NOMO-1 (cell line): ENCODE results near the gene IRF6.
A peak's percentile ranks its signal among the peaks of the same experiment; 100 is the strongest.

Experiments
- DNase-seq, 2 experiments: peaks; one replicate each; lab custom pipeline; 2025; ENCODE audit not compliant: unreplicated experiment in 2 of 2; lab: John Stamatoyannopoulos, UW

IRF6 gene

DNA sequence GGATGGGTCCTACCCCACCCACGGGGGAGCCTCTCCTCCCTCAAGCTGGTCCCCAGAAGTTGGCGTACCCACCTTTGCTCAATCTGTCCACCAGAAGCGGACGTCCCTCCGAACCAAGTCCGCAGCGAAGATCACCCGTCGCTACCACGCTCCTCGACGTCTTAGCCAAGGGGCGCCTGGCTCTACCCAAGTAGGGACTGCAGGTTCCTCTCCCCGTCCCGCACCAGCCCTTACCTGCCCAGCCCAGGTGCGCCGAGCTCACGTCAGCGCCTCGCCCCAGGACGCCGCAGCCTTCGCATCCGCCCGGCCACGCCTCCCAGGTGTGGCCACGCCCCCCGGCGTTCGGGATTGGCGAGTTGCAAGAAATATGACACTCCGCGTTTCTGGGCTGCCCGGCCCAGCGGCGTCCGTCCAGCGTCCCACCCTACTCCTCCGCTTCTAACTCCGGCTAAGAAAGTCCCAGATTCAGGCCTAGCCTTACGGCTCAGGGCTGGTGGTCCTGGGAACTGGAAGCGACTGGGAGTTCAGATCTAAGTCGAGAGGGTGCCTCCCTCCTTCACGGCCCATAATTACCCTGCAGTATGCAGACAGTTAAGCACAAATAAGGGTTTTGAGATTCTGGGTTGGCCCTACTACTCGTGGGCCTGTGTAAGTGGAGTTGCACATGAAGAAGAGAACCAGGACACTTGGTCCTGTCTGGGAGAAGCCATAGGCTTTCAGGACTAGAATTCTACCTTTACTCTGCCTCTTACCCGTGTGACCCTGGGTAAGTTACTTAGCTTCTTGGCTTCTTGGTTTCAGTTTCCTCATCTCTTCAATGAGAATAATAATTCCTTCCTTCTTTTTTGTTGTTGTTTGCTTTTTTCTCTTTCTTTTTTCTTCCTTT lies at the start of gene IRF6:
TSS of gene IRF6 (minus strand) at position 268 of the 886 bp plus-strand sequence. CDS start 4,729 bp downstream, outside the sequence.
- peak; percentile 58 to 73 for DNase-seq

DNA sequence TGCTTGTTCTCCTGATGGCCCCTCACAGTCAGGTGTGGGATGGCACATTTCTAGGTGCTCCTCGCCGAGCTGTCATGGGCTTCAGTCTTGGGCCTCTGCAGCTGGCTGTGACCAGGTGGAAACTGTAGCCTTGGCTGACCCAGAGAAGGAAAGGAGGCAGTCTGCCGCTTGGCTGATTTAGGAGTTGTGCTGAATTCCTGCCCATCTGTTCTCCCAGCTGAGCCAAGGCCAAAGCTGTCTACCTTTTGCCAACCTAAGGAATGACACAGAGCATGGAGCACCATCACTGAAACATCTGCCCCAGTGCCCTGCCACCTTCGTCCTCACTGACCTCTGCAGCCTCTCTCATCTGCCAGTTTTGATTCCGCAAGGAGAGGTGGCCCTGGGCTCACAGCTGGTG lies 49.7 kb upstream of the IRF6 start:
- no peak for DNase-seq

DNA sequence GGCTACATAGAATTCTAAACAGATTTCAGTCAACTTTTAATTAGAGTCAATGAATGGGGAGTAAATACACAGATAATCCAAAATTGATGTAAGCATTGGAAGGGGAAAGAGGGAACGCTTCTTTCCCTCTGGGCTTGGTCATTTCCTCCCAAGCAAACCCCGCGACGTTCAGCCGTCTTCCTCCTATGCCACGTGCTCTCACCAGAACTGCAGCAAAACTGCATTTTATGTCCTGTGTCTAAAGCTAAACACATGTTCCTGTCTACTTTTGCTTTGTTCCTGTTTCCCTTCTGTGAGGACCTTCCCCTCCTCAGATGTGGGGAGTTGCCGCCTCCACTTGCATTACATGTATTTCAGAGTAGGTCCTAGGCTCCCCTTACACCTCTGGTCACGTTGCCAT lies 49.1 kb upstream of the IRF6 start:
- no peak for DNase-seq

DNA sequence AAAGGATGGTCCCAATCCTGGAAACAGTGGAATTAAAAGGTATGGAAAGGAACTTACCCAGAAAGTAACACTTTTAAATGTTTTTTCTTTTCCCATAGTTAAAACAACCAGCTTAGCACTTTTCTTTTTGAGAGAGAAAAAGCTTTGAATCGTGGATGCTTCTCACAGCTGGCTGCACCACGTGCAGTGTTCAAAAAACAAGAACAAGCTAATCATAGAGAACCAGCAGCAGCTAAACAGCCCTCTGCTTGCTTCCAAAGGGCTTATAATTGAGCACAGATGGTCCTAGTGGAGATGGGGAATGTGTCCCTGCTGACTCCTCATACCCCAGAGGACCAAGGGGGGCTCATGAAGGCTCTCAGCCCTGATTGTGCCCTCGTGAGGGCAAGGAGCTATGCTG lies 48.3 kb upstream of the IRF6 start:
- no peak for DNase-seq

DNA sequence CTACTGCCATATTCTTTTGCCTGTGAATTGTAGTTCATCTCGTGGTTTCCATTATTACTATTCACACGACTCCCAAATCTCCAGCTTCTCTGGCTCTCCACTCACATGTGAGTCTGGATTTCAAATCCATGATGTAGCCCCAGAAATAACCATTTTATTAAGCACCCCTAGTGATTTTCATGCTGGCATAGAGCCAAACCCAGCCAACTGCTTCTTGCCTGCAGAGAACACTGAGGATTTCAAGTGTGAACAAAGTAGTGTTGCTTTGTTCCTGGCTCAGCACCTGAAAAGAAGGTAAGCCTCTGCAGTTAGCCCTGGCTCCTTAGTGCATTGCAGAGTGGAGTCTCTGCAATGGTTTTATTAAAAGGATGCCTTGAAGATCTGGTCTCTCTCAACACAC lies 47.7 kb upstream of the IRF6 start:
- DNase-seq, result no peak

DNA sequence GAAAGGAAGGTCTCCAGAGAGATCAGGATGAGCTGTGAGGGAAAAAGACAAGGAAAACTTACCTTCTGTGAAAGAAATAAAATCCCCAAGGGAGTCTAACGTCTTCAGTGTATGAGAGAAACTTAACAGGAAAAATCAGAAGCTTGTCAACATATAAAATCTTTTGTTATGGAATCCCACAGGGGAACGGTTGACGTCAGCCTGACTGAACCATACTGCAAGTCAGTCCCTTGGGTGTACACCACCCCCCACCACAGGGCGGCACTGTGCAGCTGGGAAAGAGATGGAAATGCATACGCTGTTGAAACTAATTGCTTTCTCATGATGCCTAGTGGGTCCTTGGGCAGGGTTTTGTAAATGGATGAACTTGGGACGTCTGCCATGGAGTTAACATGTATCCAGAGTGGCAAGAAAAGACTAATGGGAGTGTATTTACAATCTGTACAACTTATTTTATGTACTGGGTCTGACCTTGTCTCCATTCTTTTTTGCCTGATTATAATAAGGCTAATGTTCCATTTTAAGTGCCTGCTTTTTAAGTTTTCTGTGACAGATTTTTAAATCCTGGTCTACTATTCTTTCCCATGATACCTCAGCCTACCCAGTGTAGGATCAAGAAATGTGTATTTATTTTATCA lies 44.5 kb upstream of the IRF6 start:
- no peak for DNase-seq

DNA sequence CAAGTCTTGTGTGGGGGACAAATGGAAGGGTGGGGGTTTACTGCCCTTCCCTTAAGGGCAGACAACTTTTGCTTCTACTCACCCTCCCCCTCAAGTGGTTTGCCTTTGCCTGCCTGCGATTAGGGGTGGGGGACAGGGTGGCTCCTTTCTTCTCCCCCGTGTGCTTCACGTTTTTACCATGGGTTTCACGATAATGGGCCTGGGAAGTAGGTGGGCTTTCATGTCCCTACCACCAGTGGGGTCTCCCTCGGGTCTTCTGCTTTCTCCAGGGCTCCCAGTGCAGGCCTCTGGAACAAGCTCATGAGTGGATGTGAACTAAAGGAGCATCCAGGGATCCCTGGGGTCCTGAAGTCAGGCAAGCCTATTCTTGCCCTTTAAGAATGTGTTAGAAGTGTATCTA lies 43.4 kb upstream of the IRF6 start:
- no peak for DNase-seq

DNA sequence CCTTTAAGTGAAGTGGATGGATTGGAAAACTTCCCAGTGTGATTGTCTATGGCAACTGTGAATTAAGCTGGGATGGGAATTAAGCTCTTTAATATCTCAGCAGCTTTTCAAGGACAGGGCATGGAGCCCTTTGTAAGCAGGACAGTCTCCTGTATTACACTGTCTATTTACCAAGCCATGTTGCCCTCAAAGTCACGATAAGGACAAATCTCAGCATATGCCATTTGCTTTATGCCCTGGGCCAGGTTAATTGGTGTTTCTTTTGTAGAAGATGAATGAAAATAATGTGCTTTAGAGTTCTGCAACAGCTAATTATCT lies 39.4 kb upstream of the IRF6 start:
- no peak for DNase-seq

DNA sequence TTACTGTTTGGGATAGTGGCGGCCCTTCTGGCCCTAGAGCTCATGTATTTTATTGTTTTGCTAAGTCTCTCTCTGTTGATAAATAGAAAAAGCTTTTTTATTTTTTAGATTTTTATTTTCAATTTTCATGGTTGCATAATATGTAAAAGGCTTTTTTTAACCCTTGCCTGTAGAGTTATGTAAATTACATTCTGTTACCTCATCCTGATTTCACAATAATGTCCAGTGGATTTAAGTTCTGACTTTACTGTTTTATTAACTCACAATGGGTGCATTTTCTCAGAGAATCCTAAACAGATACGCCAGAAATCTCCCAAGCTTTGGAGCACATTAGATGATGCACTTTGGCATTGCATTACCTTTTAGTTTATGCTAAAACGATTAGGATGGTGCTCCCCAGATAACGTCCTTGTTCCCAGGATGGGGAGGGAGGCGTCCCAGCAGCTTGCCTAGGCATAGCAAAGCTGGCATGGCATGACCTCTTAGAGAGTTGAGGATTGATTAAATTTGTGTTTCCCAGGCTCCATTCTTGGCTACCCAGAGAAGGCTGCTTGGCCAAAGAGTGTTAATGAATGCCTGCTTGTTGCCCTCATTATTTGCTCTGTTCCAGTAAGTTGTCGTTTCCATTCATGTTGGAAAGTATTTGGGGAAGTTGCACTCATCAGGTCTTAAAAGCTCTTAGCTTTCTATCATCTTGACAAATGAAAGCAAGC lies 38.9 kb upstream of the IRF6 start:
- DNase-seq, result no peak

DNA sequence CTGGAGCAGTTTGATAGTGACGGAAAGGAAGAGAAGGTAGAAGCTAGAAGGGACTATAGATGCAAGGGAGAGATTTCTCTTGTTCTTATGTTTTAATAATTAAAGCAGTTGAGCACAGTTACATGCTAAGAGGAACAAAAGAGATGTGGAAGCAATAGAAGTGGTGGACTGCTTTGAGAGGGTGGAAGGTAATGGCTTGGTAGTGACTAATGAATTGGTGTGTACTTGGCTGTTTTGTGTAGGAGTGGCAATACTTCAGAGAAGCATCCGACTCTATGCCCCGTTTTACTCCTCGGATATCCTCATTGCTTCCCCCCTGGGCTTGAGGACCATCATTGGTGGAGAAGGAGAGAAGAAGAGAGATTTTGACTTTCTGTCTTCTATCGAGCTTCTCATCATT lies 34.7 kb upstream of the IRF6 start:
- DNase-seq, result no peak

DNA sequence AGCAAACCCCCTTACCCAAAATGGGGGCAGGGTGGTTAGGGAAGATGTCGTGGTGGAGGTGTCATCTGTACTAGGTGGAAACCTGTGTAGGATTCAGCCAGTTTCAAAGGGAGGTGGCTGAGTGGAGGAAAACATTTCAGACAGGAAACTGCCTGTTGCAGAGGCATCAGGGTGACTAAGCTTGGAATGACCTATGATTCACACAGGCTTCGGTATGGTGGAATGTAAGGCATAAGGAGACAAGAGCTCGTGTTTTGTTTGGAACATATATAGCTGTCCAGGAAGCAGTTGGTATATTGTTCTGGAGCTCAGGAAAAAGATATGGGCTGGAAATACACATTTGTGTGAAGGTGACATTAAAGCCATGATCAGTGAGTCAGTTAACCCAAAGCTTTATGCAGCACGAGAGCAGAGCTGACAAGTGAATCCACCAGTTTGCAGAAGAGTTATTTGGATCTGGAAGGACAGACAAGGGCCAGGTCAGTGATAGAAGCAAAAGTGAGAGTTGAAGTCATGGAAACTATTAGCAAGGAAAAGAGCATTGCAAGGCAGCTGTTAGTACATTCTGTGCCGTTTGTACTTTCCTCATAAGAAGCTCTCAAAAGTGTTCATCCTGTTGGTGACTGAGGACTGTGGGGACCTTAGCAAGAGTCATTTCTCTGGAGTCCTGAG lies 34.1 kb upstream of the IRF6 start:
- no peak for DNase-seq

DNA sequence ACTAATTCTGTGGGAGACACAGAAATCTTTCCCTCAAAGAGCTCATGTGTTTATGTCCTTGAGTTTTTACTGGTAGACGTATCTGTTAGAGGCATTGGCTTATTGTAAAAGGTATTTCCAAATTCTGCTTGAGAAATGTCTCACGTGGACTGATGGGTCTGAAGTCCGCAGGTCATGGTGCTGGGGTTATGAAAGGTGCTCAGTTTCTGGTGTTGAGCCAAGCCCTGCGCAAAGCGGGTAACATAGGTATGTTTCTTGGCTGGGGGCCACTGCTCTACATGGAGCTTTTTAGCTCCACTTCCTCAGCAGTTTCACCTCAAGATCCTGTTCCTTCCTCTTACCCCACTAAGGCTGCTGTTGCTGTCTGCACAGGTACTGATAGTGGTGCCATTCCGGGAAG lies 32.6 kb upstream of the IRF6 start:
- DNase-seq, result no peak

DNA sequence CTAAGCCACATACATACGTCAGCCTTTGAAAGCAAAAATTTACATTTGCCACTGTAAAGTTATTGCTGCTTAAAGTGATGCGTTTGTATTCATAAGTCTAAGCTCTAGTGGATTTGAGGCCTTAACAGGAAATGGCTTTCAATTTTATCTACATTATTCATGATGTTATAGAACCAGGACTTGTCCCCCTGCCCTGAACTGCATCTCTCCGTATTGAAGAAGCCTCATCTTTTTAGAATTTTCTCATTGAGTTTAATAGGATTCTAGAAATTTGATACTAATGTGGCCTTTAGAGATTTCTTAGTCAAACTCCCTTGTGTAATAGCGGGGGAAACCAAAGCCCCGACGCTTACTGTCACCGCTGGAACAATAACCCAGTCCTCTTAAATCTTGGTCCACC lies 31.7 kb upstream of the IRF6 start:
- no peak for DNase-seq

DNA sequence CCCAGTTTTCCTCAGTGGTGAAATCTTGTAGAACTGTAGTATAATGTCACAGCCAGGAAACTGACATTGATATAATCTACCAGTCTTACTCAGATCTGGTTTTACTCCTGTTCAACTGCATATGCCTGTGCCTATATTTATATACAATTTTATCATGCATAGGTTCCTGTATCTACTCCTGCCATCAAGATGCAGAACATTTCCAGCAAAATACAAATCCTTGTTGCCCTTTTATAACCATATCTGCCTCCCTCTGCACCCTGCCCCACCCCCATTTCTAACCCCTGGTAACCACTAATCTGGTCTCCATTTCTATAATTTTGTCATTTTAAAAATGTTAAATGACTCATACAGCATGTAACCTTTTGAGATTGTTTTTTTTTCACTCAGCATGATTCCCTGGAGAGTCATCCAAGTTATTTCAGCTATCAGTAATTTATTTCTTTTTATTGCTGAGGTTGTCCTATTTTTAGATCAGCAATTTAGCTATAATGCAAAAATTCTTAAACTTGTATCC lies 29.9 kb upstream of the IRF6 start:
- DNase-seq, result no peak

DNA sequence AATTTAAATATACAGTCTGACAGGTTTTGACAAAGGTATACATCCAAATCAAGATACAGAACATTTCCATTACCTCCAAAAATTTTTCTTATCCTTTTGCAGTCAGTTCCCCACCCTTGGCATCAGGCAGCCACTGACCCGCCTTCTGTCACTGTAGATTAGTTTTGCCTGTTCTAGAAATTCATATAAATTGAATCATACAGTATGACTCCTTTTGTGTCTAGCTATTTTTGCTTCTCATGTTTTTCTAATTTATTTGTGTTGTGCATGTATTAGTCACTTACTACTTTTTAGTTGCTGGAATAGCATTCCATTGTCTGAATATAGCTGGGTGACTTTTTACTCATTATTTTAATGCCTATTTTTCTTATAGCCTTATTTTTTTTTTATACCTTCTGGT lies 25.7 kb upstream of the IRF6 start:
- DNase-seq, result no peak

DNA sequence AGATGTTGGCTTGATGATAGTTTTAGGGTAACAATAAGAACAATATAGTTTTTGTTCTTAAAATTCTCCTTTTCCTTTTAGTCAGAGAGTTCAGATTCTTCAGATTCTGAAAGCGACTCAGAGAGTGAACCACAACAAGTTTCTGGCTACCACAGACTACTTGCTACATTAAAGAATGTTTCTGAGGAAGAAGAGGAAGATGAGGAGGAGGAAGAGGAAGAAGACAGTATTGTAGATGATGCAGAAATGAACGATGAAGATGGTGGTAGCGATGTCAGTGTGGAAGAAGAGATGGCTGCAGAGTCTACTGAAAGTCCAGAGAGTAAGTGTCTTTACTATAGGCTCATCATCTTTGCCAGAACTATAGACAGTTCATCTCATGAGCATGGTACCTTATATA lies 24.8 kb upstream of the IRF6 start:
- DNase-seq, result no peak

DNA sequence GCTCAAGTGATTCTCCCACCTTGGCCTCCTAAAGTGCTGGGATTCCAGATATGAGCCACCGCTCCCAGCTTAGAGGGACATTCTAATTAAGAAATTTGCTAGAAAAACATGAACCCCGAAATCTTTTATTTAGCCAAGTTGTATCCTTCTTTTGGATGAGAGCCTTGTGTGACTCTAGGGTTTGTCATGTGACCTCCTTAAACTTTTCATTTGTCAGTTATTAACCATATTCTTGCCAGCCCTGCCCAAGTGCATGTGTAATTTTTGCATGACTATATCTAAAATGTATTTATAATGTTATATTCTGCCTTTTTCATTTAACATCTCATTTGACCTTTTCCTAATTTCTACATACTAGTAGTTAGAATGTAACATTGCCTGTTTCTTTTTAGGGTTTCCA lies 23.8 kb upstream of the IRF6 start:
- DNase-seq, result no peak

DNA sequence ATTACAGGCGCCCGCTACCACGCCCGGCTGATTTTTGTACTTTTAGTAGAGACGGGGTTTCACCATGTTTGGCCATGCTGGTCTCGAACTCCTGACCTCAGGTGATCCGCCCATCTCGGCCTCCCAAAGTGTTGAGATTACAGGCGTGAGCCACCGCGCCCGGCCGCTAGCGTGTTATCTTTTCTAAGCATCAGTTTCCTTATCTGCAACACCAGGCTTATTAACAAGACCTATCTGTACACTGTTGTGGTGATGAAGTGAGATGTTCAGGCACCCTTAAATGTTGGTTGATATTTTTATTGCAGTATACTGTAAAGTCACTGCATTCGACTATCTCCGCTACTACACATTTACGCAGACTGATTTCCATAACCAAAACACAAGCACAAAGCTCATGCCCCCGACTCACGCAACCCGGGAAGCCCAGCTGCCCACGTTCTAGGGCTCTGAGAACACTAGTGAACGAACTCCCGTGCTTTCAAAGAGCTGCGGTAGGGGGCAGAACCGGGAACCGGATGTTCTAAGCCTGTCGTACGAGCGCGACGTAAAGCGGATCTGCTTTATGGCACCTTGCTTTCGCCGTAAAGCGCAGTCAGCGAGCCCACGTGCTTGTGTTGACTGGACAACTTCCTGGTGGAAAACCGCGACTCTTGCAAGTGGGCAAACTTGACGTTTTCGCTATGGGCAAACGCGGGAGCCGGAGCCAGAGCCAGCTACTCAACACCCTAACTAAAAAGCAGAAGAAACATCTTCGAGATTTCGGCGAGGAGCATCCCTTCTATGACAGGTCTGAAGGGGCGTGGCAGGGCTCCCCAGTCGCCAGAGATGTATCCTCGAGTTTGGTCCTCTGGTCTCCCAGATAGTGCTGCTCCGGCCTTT lies 21.7 kb upstream of the IRF6 start, which contains the start of gene UTP25:
TSS of gene UTP25 (plus strand) at position 589 of the 879 bp plus-strand sequence. CDS start at position 681, 92 bp downstream.
- DNase-seq, result peak; percentile 91 to 96

DNA sequence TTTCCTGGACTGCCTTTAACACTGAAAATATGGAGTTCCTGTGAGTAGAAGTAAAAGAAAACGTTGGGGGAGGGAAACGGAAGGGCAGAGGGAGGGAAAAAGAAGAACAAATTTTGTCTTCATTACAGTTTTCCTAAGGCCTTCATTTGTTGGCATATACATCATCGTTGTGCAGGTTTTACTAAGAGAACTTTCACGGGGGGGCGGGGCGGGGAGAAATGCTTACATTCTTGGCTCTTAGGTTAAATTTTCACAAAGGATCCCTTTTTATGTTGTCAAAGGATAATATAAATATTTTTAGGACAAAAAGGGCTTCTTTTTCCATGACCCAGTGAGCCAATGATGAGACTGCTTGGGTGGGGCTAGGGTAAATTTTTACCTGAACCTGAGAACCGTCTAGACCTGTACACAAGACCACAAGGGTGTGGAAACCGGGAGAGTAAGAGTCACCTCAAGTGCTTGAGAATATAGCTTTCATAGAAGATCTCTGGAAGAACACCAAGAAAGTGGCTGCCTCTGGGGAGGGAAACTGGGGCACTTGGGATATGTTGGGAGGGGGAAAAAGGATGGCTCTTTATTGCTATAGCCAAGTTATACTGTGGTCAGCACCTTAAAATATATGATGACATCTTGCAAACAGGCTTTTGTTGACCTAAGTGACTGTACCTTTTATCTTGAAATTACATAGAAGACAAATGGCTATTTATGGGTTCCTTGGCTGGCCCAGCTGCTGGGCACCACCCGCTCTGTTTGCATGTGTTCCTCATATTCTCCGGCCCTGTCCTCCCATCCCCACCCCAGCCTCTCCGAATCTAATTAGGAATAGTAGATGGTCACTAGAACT lies 19.9 kb upstream of the IRF6 start:
- DNase-seq, result no peak
